Measurements from ENCODE around the gene MSGN1.

MSGN1 gene, protein sequence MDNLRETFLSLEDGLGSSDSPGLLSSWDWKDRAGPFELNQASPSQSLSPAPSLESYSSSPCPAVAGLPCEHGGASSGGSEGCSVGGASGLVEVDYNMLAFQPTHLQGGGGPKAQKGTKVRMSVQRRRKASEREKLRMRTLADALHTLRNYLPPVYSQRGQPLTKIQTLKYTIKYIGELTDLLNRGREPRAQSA

DNA sequence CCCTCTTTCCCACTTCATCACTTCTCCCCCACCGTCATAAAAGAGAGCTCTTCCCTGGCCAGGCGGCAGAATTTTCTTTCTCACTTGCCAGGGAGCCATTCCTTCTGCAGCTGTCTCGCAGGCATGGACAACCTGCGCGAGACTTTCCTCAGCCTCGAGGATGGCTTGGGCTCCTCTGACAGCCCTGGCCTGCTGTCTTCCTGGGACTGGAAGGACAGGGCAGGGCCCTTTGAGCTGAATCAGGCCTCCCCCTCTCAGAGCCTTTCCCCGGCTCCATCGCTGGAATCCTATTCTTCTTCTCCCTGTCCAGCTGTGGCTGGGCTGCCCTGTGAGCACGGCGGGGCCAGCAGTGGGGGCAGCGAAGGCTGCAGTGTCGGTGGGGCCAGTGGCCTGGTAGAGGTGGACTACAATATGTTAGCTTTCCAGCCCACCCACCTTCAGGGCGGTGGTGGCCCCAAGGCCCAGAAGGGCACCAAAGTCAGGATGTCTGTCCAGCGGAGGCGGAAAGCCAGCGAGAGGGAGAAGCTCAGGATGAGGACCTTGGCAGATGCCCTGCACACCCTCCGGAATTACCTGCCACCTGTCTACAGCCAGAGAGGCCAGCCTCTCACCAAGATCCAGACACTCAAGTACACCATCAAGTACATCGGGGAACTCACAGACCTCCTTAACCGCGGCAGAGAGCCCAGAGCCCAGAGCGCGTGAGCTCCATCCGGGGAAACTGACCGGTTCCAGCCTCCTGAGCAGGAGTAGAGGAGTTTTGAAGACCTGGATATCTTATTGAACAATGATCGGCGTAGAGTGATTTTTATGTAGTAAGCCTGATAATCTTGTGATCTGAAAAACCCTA, at the start of gene MSGN1:
Gene MSGN1, plus strand, starts transcription at position 65 of the 850 bp plus-strand sequence. Its CDS starts 59 bp downstream, at position 124.
- Histone ChIP-seq H3K36me3 (ENCODE audit: low read length) (no peaks in the 10 kb centered on the region), H3K9ac (ENCODE audit: low read length) (no peak within 1 kb of the TSS), H2AFZ (ENCODE audit: low read depth, low read length, severe bottlenecking) (no peak within 1 kb of the TSS), H3K9me3 (ENCODE audit: insufficient read depth, low read length) (no peaks in the 10 kb centered on the region), H3K9me2 (replicated peaks; ENCODE audit: insufficient read depth, low read length) (no peaks in the 10 kb centered on the region), H4K20me1 (ENCODE audit: low read depth, low read length) (no peaks in the 10 kb centered on the region), H3K4me3 (ENCODE audit: insufficient read depth, low read length, poor library complexity, severe bottlenecking) (no peak within 1 kb of the TSS), H3K27me3 (ENCODE audit: low read length) (no peaks in the 10 kb centered on the region), H3F3A (ENCODE audit: insufficient read depth) (no peaks in the 10 kb centered on the region), H3K79me2 (ENCODE audit: insufficient read depth, low read length) (no peaks in the 10 kb centered on the region), H3K4me2 (ENCODE audit: low read depth, low read length, poor library complexity, severe bottlenecking) (no peak within 1 kb of the TSS), H3K27ac (ENCODE audit: low read depth, low read length) (no peak within 1 kb of the TSS)
- TF ChIP-seq, protein P1, sequence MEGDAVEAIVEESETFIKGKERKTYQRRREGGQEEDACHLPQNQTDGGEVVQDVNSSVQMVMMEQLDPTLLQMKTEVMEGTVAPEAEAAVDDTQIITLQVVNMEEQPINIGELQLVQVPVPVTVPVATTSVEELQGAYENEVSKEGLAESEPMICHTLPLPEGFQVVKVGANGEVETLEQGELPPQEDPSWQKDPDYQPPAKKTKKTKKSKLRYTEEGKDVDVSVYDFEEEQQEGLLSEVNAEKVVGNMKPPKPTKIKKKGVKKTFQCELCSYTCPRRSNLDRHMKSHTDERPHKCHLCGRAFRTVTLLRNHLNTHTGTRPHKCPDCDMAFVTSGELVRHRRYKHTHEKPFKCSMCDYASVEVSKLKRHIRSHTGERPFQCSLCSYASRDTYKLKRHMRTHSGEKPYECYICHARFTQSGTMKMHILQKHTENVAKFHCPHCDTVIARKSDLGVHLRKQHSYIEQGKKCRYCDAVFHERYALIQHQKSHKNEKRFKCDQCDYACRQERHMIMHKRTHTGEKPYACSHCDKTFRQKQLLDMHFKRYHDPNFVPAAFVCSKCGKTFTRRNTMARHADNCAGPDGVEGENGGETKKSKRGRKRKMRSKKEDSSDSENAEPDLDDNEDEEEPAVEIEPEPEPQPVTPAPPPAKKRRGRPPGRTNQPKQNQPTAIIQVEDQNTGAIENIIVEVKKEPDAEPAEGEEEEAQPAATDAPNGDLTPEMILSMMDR (IDR thresholded peaks at IDR 0.05; ENCODE audit: insufficient read depth, low read length, poor library complexity, severe bottlenecking): no peak
- no peak for TF ChIP-seq EZH2phosphoT487 (conservative IDR thresholded peaks at IDR 0.05; ENCODE audit: low read length)

DNA sequence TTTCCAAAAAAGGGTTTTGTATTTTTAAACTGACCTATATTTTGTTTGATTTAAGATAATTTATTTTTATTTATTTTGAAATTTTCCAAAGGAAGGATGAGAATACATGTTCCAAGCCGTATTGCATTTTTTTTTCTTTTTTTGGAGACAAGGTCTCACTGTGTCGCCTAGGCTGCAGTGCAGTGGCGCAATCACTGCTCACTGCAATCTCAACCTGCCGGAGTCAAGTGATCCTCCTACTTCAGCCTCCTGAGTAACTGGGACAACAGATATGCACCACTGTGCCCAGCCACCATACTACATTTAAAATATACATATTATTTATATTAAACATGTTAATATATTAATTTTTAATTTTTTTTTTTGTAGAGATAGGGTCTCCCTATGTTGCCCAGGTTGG, 47.4 kb upstream of the MSGN1 start:
- peaks cover 81% of the 10 kb centered on the region for H3K36me3 ChIP-seq (ENCODE audit: low read length)
- no peak overlapping the region for H3K9ac ChIP-seq (ENCODE audit: low read length)
- no peak for TF ChIP-seq EZH2phosphoT487 (conservative IDR thresholded peaks at IDR 0.05; ENCODE audit: low read length)
- TF ChIP-seq, protein P1 (IDR thresholded peaks at IDR 0.05; ENCODE audit: insufficient read depth, low read length, poor library complexity, severe bottlenecking): no peak

DNA sequence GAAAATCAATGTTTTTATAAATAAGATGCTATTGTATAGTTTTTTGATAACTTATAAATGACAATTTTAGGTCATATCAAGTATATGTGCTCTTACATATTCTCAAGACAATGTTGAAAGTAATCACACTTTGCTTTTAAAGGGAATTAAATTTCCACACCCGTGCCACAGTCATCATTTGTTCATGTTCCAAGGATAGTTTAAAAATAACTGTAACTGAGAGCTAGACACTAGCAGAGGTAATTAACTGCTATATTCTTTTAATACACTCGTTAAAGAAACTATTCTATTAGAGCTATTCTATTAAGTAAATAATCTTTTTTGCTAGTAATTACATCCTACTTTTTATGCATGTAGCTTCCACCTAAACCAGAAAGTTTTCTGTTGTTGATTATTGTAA, 44.3 kb upstream of the MSGN1 start:
- Histone ChIP-seq H3K9me2 (replicated peaks; ENCODE audit: insufficient read depth, low read length) (no peaks in the 10 kb centered on the region), H3K4me3 (ENCODE audit: insufficient read depth, low read length, poor library complexity, severe bottlenecking) (no peak overlapping the region), H3K9ac (ENCODE audit: low read length) (no peak overlapping the region), H3K79me2 (ENCODE audit: insufficient read depth, low read length) (no peaks in the 10 kb centered on the region), H4K20me1 (ENCODE audit: low read depth, low read length) (0 out of 2 replicates have a peak, but pooled peaks cover 5% of the 10 kb centered on the region), H3K9me3 (ENCODE audit: insufficient read depth, low read length) (no peaks in the 10 kb centered on the region), H3F3A (ENCODE audit: insufficient read depth) (peaks cover 25% of the 10 kb centered on the region; the same call in 1 of the 2 replicates), H3K36me3 (ENCODE audit: low read length) (peaks cover 84% of the 10 kb centered on the region), H3K27me3 (ENCODE audit: low read length) (no peaks in the 10 kb centered on the region), H3K4me2 (ENCODE audit: low read depth, low read length, poor library complexity, severe bottlenecking) (no peak overlapping the region), H3K27ac (ENCODE audit: low read depth, low read length) (no peak overlapping the region), H2AFZ (ENCODE audit: low read depth, low read length, severe bottlenecking) (no peak overlapping the region)
- TF ChIP-seq, protein P1 (IDR thresholded peaks at IDR 0.05; ENCODE audit: insufficient read depth, low read length, poor library complexity, severe bottlenecking): no peak
- TF ChIP-seq EZH2phosphoT487 (conservative IDR thresholded peaks at IDR 0.05; ENCODE audit: low read length): no peak

More for the DNA sequence above, 47.4 kb upstream of the MSGN1 start:
- H3K9me3 ChIP-seq (ENCODE audit: insufficient read depth, low read length): no peaks in the 10 kb centered on the region
- no peaks in the 10 kb centered on the region for H3K9me2 ChIP-seq (replicated peaks; ENCODE audit: insufficient read depth, low read length)
- no peak overlapping the region for H3K4me2 ChIP-seq (ENCODE audit: low read depth, low read length, poor library complexity, severe bottlenecking)
- H2AFZ ChIP-seq (ENCODE audit: low read depth, low read length, severe bottlenecking): no peak overlapping the region
- peaks cover 28% of the 10 kb centered on the region; the same call in 1 of the 2 replicates for H3F3A ChIP-seq (ENCODE audit: insufficient read depth)
- H3K27me3 ChIP-seq (ENCODE audit: low read length): no peaks in the 10 kb centered on the region
- no peak overlapping the region for H3K4me3 ChIP-seq (ENCODE audit: insufficient read depth, low read length, poor library complexity, severe bottlenecking)
- no peak overlapping the region for H3K27ac ChIP-seq (ENCODE audit: low read depth, low read length)
- 0 out of 2 replicates have a peak, but pooled peaks cover 5% of the 10 kb centered on the region for H4K20me1 ChIP-seq (ENCODE audit: low read depth, low read length)
- peaks cover 2% of the 10 kb centered on the region; the same call in 1 of the 2 replicates for H3K79me2 ChIP-seq (ENCODE audit: insufficient read depth, low read length)
